ENCODE data around the gene SRD5A1.

DNA sequence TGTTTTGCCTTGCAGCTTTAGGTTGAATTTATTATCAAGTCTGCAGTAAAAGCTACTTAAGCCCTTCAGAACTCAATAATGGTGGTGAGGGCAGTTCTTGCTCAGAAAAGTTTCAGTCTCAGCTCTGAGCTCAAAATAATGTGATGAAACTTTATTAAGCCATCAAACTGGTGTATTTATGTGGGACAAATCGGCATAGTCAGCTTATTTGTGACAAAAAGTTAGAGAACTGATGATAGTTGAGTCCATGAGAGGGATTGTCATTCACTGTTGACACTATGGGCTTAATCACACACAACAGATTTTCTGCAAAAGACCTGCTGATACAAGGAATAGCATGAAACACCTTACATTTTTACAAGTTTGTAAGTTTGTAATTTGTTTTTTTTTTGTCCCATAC is 9.4 kb downstream of the SRD5A1 start:
- TF ChIP-seq, protein P1, sequence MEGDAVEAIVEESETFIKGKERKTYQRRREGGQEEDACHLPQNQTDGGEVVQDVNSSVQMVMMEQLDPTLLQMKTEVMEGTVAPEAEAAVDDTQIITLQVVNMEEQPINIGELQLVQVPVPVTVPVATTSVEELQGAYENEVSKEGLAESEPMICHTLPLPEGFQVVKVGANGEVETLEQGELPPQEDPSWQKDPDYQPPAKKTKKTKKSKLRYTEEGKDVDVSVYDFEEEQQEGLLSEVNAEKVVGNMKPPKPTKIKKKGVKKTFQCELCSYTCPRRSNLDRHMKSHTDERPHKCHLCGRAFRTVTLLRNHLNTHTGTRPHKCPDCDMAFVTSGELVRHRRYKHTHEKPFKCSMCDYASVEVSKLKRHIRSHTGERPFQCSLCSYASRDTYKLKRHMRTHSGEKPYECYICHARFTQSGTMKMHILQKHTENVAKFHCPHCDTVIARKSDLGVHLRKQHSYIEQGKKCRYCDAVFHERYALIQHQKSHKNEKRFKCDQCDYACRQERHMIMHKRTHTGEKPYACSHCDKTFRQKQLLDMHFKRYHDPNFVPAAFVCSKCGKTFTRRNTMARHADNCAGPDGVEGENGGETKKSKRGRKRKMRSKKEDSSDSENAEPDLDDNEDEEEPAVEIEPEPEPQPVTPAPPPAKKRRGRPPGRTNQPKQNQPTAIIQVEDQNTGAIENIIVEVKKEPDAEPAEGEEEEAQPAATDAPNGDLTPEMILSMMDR (IDR thresholded peaks at IDR 0.05), result no peak
- TF ChIP-seq POLR2AphosphoS5 (IDR thresholded peaks at IDR 0.05) (no peak), POLR2A (IDR thresholded peaks at IDR 0.05) (no peak), EP300 (IDR thresholded peaks at IDR 0.05) (no peak)

All from gastroesophageal sphincter (tissue), 3 donors.